HG03060 (cell line): ENCODE data around the gene SF3B1.
A peak's percentile ranks its signal among the peaks of the same experiment; 100 is the strongest.
"Not testable (repeated sequence)": the region's sequence is repeated elsewhere in the genome, so short reads cannot be mapped to it uniquely, and the experiment has no call there.

ENCODE experiments used
- ATAC-seq: cut with Tn5 transposase; IDR thresholded peaks from one replicate; pipeline ENCODE4 v1.9.1; 2021; ENCODE audit warnings: low read depth, moderate number of reproducible peaks; ENCODE audit not compliant: unreplicated experiment

Gene SF3B1

GRCh38 chr2:197381641-197382040 is 53.2 kb downstream of the SF3B1 start:
- no peak for ATAC-seq

- not testable (repeated sequence) for ATAC-seq
These were observed 54.9 kb downstream of the SF3B1 start for GRCh38 chr2:197379918-197380309.

- ATAC-seq = not testable (repeated sequence)
These were observed 55.4 kb downstream of the SF3B1 start for GRCh38 chr2:197379308-197379917.

DNA sequence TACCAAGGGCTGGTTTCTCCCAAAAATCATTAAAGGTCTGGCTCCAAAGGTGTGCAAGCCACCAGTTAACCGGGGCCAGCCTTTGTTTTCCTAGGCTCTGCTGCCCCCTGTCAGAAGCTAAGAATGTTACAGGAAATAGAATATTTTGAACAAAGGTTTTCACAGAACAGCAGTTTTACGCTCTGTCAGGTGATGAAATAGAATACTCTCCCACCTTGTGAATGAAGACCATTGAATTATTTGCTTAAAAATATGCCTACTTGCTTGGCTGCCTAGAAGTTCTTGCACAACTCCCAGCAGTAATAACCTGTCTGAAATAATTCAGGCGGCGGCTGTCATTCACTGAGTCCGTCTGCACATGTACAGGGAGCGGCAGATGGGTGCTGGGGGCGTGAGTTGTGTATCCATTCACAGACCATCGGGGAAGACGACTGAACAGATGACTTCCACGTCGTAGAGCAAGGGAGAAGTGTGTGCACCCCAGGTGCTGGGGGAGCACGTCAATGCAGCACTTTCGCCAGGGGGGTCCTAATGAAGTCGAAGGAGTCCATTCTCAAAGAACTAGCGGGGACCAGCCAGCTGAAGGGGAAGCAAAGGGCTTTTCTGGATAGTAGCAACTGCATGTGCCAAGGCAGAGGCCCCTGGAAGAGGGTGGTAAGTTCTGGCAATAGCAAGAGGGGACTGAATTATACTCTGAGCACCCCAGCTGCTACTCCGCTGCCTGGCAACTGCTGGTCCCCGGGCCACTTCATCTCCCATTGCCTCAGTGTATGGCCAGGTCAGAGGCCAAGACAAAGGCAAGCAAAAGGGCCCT is 56.1 kb downstream of the SF3B1 start:
- no peak for ATAC-seq

GRCh38 chr2:197378086-197378485 is 56.7 kb downstream of the SF3B1 start:
- ATAC-seq = no peak

GRCh38 chr2:197377670-197378069 is 57.2 kb downstream of the SF3B1 start:
- no peak for ATAC-seq

GRCh38 chr2:197372592-197372991 is 62.2 kb downstream of the SF3B1 start:
- ATAC-seq = no peak

- ATAC-seq = not testable (repeated sequence)
These were observed 64.2 kb downstream of the SF3B1 start for GRCh38 chr2:197370664-197371063.

DNA sequence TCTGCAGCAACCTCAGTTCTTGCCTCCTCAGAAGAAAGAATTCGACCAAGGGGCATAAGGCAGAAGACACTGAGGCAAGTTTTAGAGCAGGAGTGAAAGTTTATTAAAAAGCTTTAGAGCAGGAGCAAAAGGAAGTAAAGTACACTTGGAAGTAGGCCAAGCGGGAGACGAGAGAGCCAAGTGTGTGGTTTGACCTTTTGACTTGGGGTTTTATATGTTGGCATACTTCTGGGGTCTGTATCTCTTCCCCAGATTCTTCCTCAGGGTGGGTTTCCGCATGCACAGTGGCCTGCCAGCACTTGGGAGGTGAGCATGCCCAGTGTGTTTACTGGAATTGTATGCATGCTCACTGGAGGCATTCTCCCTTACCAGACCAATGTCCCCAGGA is 64.9 kb downstream of the SF3B1 start:
- ATAC-seq = no peak

GRCh38 chr2:197369228-197369932 is 65.4 kb downstream of the SF3B1 start:
- ATAC-seq = no peak

GRCh38 chr2:197368412-197368811 is 66.4 kb downstream of the SF3B1 start:
- ATAC-seq = no peak

DNA sequence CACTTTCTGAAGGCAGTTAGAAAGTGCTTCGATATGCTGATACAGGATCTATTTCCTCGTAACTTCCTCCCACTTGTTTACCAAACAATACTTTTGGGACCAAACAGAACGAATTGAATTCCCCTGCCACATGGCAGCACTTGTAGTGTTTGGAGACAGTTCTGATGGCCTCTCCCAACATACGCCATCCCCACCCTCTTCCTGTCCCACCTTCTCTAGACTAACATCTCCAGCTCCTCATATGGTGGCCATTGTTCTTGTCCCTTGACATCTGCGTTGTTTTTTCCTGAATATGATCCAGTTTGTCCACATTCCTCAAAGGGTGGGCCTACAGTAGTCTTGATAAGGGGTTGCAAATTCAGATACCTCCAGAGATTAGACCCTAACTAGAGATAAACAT is 70.8 kb downstream of the SF3B1 start:
- ATAC-seq = no peak

- peak; percentile 55 for ATAC-seq
These were observed 74.1 kb downstream of the SF3B1 start for GRCh38 chr2:197360744-197361156.

- no peak for ATAC-seq
These were observed 75.0 kb downstream of the SF3B1 start for GRCh38 chr2:197359859-197360258.

DNA sequence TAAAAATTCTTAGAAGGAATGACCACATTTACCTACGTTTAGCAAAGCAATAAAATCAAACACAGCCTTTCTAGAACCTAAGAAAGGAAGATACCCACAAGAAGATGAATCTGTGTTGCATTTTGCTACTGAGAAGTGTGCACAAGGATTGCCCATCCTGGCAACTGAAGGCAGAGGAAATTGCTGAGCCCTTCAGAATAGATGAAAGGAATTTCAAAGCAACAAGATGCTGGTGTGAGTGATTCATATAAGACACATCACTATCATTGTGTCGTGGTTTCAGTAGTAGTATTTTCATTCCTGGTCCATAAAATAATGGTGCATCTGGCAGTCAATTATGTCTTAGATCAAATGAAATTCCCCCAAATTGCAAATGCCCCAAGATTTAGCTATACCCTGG is 75.9 kb downstream of the SF3B1 start:
- no peak for ATAC-seq

DNA sequence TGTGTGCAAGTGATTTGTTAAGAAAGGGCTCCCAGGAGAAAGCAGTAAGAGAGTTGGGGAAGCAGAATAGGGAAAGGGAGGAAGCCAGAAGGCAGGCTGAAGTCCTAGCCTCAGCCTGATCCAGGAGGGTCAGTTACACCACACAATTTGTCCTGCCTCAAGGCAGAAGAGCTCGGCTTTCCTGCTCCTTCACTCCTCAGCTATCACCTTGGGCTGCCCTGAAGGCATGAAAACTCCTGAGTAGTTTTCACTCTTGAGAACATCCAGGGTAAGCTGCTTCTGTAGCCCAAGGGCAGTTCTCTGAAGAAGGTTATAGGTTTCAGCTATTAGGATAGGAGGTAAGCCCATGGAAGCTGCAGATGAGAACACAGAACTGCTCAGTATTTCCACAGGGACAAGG is 76.8 kb downstream of the SF3B1 start:
- ATAC-seq = no peak

- no peak for ATAC-seq
These were observed 78.7 kb downstream of the SF3B1 start for GRCh38 chr2:197356136-197356535.

- no peak for ATAC-seq
These were observed 80.7 kb downstream of the SF3B1 start for GRCh38 chr2:197354169-197354558.

- ATAC-seq = no peak
These were observed 81.2 kb downstream of the SF3B1 start for GRCh38 chr2:197353393-197354168.

- ATAC-seq = no peak
These were observed 85.1 kb downstream of the SF3B1 start for GRCh38 chr2:197349699-197350098.
